GM18909 (cell line): Measurements from ENCODE around the gene LDLRAD4.

ENCODE experiments used
- ATAC-seq: cut with Tn5 transposase; IDR thresholded peaks from one replicate; pipeline ENCODE4 v1.9.1; 2021; ENCODE audit warnings: mild to moderate bottlenecking; ENCODE audit not compliant: unreplicated experiment, poor library complexity

LDLRAD4 gene

GRCh38 chr18:13262839-13263691 lies 44.5 kb downstream of the LDLRAD4 start:
- no peak for ATAC-seq

GRCh38 chr18:13264091-13265007 lies 45.8 kb downstream of the LDLRAD4 start:
- no peak for ATAC-seq

- ATAC-seq, result no peak
Observed at GRCh38 chr18:13265008-13265910, 46.7 kb downstream of the LDLRAD4 start.

- ATAC-seq, result no peak
Observed at GRCh38 chr18:13265911-13266217, 47.3 kb downstream of the LDLRAD4 start.

GRCh38 chr18:13266218-13267100 lies 47.9 kb downstream of the LDLRAD4 start:
- ATAC-seq, result no peak

- no peak for ATAC-seq
Observed at GRCh38 chr18:13267431-13267873, 48.9 kb downstream of the LDLRAD4 start.

GRCh38 chr18:13268158-13269012 lies 49.8 kb downstream of the LDLRAD4 start:
- no peak for ATAC-seq

GRCh38 chr18:13269013-13269280 lies 50.4 kb downstream of the LDLRAD4 start:
- ATAC-seq, result no peak

GRCh38 chr18:13269521-13270011 lies 51.0 kb downstream of the LDLRAD4 start:
- ATAC-seq, result no peak

- no peak for ATAC-seq
Observed at GRCh38 chr18:13270279-13270855, 51.8 kb downstream of the LDLRAD4 start.

- no peak for ATAC-seq
Observed at GRCh38 chr18:13271302-13271911, 52.8 kb downstream of the LDLRAD4 start.

GRCh38 chr18:13272416-13272815 lies 53.9 kb downstream of the LDLRAD4 start:
- no peak for ATAC-seq

GRCh38 chr18:13273800-13274199 lies 55.2 kb downstream of the LDLRAD4 start:
- no peak for ATAC-seq

GRCh38 chr18:13275075-13275474 lies 56.5 kb downstream of the LDLRAD4 start:
- no peak for ATAC-seq

- no peak for ATAC-seq
Observed at GRCh38 chr18:13276530-13277520, 58.3 kb downstream of the LDLRAD4 start.

GRCh38 chr18:13278062-13278630 lies 59.6 kb downstream of the LDLRAD4 start:
- no peak for ATAC-seq
